HG03159 (cell line): Measurements from ENCODE around the gene COTL1.
"Not testable (repeated sequence)": the region's sequence is repeated elsewhere in the genome, so short reads cannot be mapped to it uniquely, and the experiment has no call there.

Experiments used
- ATAC-seq: cut with Tn5 transposase; IDR thresholded peaks from one replicate; pipeline ENCODE4 v1.9.1; 2021; ENCODE audit warnings: mild to moderate bottlenecking, moderate library complexity; ENCODE audit not compliant: unreplicated experiment

The COTL1 gene

DNA sequence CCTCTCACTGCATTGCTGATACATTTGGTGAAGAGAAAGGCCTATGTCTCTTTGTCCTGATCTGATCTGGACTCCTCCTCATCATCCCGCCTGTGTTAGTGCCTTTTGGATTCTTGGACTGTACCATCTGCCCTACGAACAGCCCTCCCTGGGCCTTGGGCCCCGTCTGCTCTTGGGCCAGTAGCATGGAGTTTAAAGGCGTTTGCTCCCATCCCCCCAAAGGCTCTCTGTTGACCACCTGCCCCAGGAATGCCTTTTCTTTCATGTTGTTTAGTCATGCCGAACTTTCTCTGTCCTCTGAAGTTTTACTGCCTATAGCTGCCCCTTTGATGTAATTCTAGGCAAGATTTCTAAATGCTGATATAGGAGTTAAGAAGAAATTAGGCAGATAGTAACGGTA is 82.5 kb downstream of the COTL1 start:
- no peak for ATAC-seq

DNA sequence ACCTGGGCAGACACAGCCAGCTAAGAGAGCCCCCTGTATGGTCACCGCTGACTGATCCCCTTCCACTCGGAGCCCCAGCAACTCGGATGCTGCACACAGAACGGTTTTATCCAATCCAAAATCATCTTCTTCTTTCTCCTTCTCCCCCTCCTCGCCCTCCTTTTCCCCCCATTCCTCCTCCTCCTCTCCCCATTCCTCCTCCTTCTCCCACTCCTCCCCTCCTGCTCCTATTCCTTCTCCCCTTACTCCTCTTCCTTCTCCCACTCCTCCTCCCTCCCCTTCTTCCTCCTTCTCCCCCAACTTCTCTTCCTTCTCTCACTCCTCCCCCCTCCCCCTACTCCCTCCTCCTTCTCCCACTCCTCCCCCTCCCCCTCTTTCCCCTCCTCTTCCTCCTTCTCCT is 83.1 kb downstream of the COTL1 start:
- no peak for ATAC-seq

DNA sequence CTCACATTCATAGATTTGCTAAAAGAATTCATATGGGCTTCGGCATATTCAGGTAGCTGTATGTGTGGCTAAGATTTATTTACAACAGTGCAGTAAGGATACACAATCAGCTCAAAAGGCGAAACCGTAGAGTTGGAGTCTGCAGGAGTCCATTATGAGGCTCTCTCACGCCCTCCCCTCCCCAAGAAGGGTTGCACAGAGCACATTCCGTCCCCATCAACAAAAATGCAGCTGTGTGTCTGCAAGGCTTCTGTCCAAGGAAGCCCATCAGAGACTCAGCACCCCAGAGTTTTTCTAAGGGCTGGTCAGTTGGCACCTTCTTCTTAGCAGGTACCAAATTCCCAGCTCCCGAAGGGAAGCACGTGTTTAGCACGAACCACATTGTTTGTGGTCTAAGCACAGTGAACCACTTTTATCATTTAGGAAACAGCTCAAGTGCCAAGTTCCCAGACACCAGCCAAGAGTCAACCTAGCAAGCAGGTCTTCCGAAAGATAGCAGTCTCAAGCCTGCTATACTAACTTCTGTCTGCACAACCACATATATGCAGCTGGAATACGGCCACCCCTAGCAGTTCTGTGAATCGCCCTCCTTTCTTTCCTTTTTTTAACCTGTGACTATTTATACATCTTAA is 84.9 kb downstream of the COTL1 start:
- no peak for ATAC-seq

DNA sequence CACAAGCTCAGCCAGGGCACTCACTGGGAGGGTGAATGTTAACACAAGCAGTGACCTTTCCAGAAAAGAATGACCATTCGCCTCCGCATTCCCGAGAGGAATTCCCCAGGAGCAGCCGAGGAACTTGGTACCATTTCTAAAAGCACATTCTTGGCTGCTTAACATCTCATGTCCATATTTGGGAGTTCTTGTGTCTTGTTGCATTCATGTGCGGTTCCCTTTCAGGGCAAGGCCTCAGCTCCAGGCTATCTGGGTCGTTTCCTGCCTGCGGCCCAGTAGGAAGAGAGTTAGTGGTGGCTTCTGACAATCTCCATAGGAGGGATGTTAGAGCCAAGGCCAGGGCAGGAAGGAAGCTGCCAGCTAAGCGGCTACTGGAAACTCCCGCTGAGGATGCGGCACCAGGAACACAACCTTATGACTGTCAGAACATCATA is 85.6 kb downstream of the COTL1 start:
- no peak for ATAC-seq

DNA sequence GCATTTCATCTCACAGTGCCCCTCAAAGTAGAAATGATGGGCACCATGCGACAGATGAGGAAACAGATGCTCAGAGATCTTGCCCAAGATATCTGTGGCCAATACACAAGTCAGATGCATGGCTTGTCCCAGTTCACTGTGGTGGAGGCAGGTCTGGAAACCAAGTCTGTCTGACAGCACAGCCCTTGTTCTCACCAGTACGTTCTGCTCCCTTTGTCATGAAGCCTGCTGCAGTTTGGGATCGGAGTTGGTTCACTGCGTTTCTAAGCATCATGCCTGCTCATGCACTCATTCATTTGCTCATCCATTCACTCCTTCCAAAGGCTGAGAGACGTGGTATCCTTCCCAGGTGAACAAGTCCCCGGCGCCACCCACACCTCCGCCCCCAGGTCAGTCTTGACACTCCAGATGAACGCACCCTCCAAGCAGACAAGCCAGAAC is 86.2 kb downstream of the COTL1 start:
- no peak for ATAC-seq

DNA sequence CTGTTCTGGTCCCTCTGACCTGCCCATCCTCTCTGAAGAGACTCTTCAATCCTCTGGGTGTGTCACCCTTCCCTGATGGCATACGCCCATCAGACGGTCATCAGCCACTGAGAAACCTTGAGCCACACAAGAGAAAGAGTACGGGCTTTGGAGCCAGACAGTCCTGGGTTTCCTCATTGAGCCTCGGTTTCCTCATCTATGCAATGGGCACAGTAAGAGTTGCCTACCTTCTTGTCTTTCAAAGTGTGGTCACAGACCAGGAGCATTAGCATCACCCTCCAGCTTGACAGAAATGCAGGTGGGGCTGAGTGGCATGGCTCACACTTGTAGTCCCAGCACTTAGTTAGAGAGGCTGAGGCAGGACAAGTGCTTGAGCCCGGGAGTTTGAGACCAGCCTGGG is 87.3 kb downstream of the COTL1 start:
- no peak for ATAC-seq

DNA sequence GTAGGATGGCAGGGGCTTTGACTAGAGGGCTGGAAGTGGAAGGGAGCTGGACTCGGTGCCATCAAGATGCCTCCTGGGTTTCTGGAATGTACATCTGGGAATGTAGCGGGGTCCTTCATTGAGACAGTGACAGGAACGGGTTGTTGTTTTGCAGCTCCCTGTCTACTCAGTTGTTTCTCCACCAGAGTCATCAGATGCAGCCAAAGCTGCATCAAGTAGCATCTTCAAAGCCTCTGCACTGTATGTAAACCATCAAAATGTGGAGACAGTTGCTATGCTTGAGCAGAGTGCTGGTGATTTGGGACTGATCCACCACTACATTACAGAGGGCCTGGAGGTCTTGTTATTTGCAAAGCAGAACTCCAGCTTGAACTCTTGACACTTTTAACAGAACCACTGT is 88.3 kb downstream of the COTL1 start:
- ATAC-seq = no peak

DNA sequence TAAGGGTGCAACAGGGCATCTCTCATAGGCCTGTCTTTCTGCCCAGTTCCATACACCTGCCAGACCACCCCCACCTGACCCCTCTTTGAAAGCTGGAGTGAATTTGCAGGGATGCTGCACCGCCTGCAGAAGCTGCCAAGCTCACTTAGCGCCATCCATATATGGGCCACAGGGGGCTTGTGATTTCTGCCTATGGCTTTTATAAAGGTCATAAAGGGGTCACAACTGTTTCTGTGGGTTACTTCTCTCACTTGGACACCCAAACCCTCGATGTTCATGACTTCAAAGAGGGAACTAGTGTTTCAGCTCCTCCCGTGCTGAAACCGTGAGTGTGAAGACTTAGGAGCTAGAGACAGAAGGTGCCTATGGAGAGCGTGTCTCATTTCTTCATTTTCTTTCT is 89.6 kb downstream of the COTL1 start:
- ATAC-seq = no peak

DNA sequence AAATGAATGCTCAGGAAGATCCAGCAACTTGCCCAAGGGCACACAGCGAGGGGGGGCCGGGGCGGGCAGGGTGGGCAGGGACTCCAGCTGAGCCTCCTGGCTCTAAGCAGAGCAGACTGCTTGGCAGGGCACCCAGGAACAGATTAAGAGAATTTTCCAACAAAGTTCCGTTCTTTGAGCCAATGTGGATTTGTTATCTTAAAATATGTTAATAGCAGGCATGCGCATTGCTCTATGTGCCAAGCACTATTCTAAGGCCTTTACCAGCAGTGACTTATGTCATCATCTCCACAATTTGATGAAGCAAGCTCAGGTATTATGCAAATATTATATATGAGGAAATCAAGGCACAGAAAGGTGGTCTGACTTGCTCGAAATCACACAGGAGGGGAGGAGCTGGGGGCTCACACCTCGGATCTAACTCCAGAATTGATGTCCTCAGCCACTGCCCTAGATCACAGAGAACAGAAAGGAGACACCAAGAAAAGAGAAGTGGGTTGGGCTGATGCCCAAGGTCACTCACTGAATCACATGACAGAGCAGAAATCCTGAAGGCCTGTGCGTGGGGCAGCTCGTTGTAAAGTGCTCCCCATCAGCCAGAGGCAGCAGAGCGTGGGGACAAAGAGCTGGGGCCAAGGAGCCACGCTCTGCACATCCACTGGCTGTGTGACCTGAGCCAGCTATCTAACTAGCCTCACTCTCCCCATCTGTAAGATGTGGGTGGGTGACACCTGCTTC is 90.2 kb downstream of the COTL1 start:
- no peak for ATAC-seq

DNA sequence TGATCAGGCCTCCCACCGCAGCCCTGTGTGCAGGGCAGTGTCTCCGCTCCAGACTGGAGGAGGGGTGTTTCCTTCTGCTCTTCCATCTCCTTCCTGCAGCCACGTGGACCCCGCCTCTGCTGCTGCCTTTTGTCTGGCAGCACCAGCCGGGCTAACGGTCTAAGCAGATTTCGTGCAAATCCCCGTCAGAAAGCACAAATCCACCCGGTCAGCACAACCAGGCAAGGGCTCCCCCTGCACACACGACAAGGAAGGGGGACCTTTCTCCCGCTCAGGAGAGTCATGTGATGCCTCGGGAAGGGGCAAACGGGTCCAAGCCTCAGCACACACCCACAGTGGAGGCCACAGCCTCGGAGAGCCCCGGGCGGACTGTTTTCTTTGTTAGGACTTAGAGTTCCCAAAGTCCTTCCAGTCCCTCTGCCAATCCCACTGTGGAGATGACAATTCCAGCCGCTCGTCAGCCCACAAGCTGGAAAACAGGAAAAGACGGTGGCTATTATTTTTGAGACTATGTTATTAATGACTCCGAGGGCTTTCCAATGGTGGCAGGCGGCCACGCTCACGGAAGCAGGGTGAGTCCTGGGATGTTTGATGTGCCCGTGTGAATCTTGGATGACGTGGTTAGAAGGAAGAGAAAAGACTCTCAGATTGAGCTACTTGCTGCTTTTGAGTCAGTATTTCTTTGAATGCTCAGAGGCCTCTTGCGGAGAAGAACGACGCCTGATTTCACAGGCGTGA is 90.9 kb downstream of the COTL1 start:
- no peak for ATAC-seq

DNA sequence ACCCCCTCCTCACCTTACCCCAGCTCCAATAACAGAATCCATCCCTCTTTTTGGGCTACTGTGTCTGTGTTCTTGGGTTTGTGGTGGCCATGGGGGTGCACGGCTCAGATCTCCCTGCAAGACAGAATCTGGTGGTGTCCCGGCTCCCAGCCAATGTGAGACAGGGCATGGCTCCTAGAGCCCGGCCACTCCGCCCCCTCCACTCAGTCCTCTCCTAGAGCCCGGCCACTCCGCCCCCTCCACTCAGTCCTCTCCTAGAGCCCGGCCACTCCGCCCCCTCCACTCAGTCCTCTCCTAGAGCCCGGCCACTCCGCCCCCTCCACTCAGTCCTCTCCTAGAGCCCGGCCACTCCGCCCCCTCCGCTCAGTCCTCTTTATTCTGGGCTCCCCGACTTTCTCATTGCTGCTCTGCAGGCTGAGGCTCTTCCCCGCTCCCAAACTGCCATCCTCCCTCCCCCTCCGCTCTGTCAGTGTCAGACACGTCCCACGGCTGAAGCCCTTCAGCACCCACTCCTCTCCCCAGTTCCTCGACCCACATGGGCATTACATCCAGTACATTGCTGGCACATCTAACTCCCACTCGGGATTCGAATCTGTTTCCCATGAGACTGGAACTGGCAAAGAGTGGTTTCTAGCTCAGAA is 92.8 kb downstream of the COTL1 start:
- ATAC-seq = not testable (repeated sequence)

DNA sequence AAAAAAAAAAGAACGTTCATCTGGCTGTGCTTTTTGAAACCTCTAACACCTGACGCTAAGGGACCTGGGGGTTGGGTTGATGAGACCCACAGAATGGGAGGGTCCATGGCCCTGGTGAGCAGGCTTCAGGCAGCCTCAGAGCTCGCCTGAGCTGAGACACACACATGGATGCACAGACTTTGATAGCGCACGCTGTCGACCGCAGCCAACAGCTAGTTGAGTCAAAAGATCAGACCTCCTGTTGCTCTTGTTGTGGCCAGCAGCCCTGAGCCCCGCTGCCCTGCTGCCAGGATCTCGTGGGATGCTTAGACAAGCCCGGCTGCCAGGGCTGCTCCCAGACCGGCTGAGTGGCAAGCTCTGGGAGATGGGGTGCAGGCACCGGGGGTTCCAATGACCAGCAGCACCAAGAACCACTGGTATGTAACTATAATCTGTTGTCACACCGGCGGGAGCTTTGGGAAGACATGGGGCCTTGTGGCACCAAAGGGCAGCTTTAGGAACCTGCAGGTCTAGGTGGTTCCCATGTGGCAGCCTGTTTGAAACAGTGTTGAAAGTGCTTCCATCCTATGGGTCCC is 93.4 kb downstream of the COTL1 start:
- no peak for ATAC-seq

DNA sequence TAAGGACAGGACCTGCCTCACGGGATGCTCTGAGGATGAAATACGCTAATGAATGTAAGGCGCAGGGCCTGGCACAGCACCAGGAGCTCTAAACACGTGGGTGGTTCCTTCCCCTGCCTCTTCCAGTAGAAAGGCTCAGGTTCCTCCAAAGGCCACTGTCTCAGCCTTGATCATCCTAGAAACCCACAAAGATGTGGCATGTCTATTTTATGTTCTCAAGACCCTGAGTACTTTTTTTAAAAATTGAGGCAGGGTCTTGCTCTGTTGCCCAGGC is 96.4 kb downstream of the COTL1 start:
- ATAC-seq = no peak

DNA sequence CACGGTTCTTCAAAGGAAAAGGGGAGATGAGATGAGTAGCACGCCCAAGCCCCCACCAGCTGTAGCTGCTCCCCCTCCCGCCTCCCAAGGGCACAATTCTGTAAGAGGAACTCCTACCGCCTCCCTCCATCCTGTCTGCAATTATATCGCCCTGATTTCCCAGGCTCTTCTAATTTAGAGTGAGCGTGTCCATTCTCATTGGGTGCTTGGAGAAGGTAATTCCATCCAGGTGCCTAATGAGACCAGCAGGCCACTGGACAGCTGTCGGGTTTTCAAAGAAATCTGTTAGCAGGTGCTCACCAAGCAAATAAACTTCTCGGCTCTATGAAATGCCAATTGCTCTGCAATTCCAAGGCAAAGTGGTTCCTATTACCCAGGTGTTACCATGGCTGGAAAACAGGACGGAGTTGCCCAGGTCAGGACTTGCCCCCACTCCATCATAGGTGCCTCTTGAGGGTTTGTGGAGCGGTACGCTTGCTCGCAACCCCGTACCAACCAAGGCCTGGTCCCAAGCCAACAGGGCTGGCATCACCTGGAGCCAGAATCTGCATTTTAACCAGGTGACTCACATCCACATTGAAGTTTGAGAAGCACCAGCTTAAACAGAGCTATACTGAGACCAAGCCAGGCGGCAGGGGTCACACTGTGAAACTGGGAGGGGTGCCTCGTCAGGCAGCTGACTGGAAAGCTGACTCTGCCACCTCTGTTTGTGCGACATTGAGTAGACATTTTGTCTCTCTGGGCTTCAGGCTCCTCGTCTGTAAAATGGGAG is 97.0 kb downstream of the COTL1 start:
- ATAC-seq = no peak

DNA sequence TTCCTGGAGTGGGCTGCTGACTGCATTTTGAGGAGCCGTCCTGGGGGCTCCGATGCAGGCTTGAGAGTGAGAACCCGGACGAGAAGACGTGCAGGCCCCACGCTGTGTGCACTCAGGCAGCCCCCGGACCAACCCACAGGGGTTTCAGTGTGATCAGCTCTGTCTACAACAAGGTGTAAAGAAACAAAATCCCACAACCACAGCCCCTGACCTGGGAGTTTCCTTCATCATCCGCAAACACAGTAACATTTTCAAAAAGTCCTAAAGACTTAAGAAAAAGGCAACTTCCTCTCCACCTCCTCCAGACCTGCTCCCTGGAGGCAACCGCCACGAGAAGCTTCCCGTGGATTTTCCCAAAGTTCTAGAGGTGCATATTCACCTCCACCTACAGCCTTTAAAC is 98.0 kb downstream of the COTL1 start:
- no peak for ATAC-seq

DNA sequence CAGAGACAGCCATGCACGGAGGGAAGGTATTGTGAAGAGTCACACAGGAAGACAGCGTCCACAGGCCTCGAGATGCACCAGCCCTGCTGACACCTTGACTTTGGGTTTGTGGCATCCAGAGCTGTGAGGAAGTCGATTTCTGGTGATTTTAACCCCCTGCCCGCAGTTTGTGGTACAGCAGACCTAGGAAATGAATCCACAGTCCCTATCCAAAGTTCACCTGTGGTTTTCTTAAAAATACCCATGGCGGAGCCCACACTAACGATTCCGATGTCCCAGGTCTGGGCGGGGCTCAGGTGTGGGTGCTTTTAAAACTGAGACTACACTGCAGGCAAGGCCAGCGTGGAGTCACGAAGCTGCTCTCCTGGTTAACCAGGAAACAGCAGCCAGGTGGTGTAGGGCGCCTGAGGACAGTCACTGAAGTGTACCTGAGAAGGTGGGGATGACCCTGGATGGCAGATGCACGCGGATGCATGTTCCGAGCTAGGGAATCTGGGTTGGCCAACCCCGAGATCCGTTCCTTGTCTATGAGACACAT is 99.0 kb downstream of the COTL1 start:
- ATAC-seq = no peak

DNA sequence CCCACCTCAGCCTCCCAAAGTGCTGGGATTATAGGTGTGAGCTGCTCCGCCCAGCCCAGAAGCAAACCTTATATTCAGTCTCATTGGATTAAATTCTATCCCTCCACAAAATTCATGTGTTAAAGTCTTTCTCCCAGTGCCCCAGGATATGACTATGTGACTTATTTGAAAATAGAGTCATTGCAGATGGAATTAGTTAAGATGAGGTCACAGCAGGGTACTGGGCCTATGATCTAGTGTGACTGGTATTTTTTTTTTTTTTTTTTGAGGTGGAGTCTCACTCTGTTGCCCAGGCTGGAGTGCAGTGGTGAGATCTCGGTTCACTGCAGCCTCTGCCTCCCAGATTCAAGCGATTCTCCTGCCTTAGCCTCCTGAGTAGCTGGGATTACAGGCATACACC is 99.7 kb downstream of the COTL1 start:
- not testable (repeated sequence) for ATAC-seq

DNA sequence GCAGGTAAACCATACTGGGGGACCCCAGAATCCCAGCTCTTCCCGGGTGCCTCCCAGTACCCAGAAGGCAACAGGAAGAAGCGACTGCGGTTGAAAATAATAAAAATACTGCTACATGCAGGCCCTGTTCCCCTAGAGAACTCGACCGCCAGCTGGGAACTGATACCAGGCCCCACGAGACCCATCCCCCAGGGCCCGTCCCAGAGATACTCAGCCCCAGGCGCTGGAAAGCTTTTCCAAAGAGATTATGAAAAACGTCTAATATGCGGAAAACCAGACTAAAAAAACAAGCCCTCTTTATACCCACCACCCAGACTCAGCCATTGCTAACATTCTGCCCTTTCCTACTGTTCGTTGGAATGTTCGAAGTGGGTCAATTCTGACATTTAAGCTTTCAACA is 100.5 kb downstream of the COTL1 start:
- ATAC-seq = no peak
